Measurements from ENCODE around the gene FBXL17. TPM values are rescaled to one million over a fixed set of nuclear protein-coding genes. Genes with fewer than 3 reads are reported as not detected.
A peak's percentile ranks its signal among the peaks of the same experiment; 100 is the strongest.

FBXL17 gene
- total and polyA plus RNA-seq, 2 of the 4 experiments (the other 2 are of a cell fraction): 3.9 to 8.1 TPM

- Histone ChIP-seq H3K27ac (ENCODE audit: insufficient read depth, low read length) (no peak overlapping the region), H3K23ac (ENCODE audit: low read depth, low read length) (no peak overlapping the region), H3K27me3 (ENCODE audit: control insufficient read depth, insufficient read depth, low read length) (no peaks in the 10 kb centered on the region), H3K4ac (ENCODE audit: low read depth, low read length) (no peak overlapping the region), H4K8ac (ENCODE audit: low read depth in 2 of 2, low read length in 2 of 2) (no peak overlapping the region), H4K5ac (ENCODE audit: low read depth, low read length) (no peak overlapping the region), H3K9me1 (ENCODE audit: insufficient read depth, low read length) (no peaks in the 10 kb centered on the region), H3K4me1 (ENCODE audit: control insufficient read depth, insufficient read depth, low read length) (no peaks in the 10 kb centered on the region), H2AK5ac (ENCODE audit: low read depth, low read length) (no peak overlapping the region), H3K14ac (replicated peaks; ENCODE audit: low read depth, low read length) (no peak overlapping the region), H3K4me2 (ENCODE audit: low read depth, low read length) (no peak overlapping the region), H3K56ac (ENCODE audit: extremely low read depth, insufficient read depth, low read length) (no peak overlapping the region), H3K9ac (ENCODE audit: low read depth, low read length) (no peak overlapping the region), H3K36me3 (ENCODE audit: control insufficient read depth, insufficient read depth, low read length) (no peaks in the 10 kb centered on the region), H4K20me1 (ENCODE audit: insufficient read depth, low read length) (no peaks in the 10 kb centered on the region), H3K79me1 (ENCODE audit: low read depth in 1 of 2, low read length in 2 of 2) (no peaks in the 10 kb centered on the region), H2AK9ac (replicated peaks; ENCODE audit: low read depth, low read length, poor library complexity) (no peak overlapping the region), H2BK20ac (ENCODE audit: low read depth, low read length) (no peak overlapping the region), H3K4me3 (ENCODE audit: insufficient read depth, low read depth, low read length) (no peak overlapping the region), H2AFZ (replicated peaks; ENCODE audit: low read length, poor library complexity) (no peak overlapping the region), H4K91ac (ENCODE audit: insufficient read depth, low read depth, low read length) (no peak overlapping the region), H3K9me3 (ENCODE audit: control insufficient read depth, insufficient read depth, low read length) (no peaks in the 10 kb centered on the region), H2BK5ac (ENCODE audit: low read depth, low read length, poor library complexity, severe bottlenecking) (no peak overlapping the region), H3K18ac (ENCODE audit: low read depth, low read length) (no peak overlapping the region), H2BK120ac (ENCODE audit: low read depth, low read length) (no peak overlapping the region), H2BK15ac (ENCODE audit: low read depth, low read length) (no peak overlapping the region)
- CTCF ChIA-PET: interaction anchor here (0.6 to 2.0 kb wide), 5 partner anchors 9 to 1603 kb away, joined by 3 to 8 read pairs (median 6); no protein-coding TSS in a partner anchor
- no peak; the same call in 1 of the 2 replicates for ATAC-seq (ENCODE audit: low read depth)
- in situ Hi-C loops (cut with MboI; ENCODE audit: low sequenced_read_pairs) (no loop called here), intact Hi-C loops (cut with micrococcal nuclease) (loop anchor here (2.0 kb wide), 1 partner anchor 414 kb away; no protein-coding TSS in a partner anchor), dilution Hi-C loops (cut with HindIII; ENCODE audit: low sequenced_read_pairs, unreplicated experiment) (no loop called here)
- POLR2A ChIA-PET (ENCODE audit: unreplicated experiment): no interaction called here
- peak; percentile 47 for DNase-seq
- TF ChIP-seq RAD21 (IDR thresholded peaks at IDR 0.05; ENCODE audit: low read length): peak; percentile 47
- no peak for TF ChIP-seq MXI1 (IDR thresholded peaks at IDR 0.05; ENCODE audit: borderline replicate concordance, low read depth, low read length)
- TF ChIP-seq SMC3 (IDR thresholded peaks at IDR 0.05; ENCODE audit: low read depth, low read length): peak; percentile 29; the same call in 1 of the 2 replicates
- no peak for TF ChIP-seq ELK1 (IDR thresholded peaks at IDR 0.05; ENCODE audit: borderline replicate concordance, low read depth, low read length)
- TF ChIP-seq CTCF (conservative IDR thresholded peaks at IDR 0.05; ENCODE audit: low read depth, low read length): peak; percentile 54
- BruUV-seq (replicated peaks): no TSS peak
- WGBS, 2 experiments (ENCODE audit: extremely low coverage in 2 of 2, insufficient read length in 1 of 2): no CpG with 5 or more reads among the region's 2 CpGs
Measured at GRCh38 chr5:108093186-108093585, 288.7 kb downstream of the FBXL17 start.

All from IMR-90 (cell line).